Breast epithelium (tissue), 3 donors: ENCODE measurements around the gene SEZ6L.

ENCODE experiments used
- CTCF ChIP-seq, 3 donors: fragments of 450-650 bp; IDR thresholded peaks; one replicate each; pipeline ENCODE4 v1.5.1; 2016 to 2017; ENCODE audit warnings: antibody characterized with exemption in 3 of 3, mild to moderate bottlenecking in 3 of 3, moderate library complexity in 3 of 3
- POLR2A ChIP-seq: fragments of 450-650 bp; IDR thresholded peaks from one replicate; pipeline ENCODE4 v1.6.1; 2016; ENCODE audit warnings: antibody characterized with exemption, mild to moderate bottlenecking, moderate library complexity

DNA sequence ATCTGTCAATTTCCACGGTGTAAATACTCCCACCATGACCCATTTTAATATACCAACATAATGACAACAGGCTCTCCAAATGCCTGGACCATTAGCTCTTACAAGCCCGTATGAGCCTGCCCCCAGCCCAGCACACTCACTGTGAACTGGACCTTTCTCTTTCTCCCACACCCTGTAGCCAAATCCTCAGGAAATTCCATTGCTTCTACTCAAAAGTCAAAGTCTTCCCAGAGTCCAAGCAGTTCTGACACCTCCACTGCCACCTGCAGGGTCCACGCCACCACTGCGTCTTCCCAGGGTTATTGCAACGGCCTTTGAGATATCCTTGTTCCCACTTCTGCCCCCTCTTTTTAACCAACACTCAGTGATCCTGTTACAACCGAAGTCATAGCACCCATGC is 149.7 kb downstream of the SEZ6L start:
- TF ChIP-seq CTCF (IDR thresholded peaks at IDR 0.05) = no peak
- no peak for TF ChIP-seq POLR2A
